GM21447 (cell line): ENCODE results near the gene MMS19.
"Not testable (repeated sequence)": the region's sequence is repeated elsewhere in the genome, so short reads cannot be mapped to it uniquely, and the experiment has no call there.

Source experiments
- ATAC-seq: cut with Tn5 transposase; IDR thresholded peaks from one replicate; pipeline ENCODE4 v1.9.1; 2021; ENCODE audit not compliant: unreplicated experiment

The MMS19 gene

DNA sequence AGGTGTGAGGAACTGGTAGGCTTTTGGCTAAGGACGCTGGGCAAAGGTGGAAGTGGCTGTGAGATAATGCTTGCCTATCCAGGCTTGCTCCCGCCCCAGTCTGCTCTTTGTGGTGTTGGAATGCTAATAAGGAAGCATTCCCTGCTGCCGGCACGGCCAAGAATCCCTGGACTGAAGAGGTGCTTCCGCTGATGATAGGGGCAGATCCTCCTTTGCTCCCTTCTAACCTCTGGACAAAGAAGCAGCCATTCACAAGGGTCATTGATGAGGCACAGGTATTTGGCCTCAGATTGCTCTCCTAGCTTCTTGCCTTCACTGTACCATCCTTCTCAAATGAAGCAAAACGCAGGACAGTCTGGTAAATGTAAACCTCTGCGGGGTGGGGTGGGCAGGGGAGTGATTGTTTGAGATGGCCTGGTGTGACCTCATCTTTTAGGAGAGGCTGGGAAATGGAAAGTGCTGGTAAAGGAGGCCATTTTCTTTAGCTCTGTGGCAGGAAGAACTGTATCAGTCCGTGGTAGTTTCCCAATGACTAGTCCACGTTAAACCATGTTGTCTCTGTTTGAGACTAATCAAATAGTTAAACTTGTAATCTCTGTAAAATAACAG lies 70.5 kb downstream of the MMS19 start:
- no peak for ATAC-seq

- ATAC-seq = no peak
Measured at GRCh38 chr10:97426776-97427570, 71.2 kb downstream of the MMS19 start.

DNA sequence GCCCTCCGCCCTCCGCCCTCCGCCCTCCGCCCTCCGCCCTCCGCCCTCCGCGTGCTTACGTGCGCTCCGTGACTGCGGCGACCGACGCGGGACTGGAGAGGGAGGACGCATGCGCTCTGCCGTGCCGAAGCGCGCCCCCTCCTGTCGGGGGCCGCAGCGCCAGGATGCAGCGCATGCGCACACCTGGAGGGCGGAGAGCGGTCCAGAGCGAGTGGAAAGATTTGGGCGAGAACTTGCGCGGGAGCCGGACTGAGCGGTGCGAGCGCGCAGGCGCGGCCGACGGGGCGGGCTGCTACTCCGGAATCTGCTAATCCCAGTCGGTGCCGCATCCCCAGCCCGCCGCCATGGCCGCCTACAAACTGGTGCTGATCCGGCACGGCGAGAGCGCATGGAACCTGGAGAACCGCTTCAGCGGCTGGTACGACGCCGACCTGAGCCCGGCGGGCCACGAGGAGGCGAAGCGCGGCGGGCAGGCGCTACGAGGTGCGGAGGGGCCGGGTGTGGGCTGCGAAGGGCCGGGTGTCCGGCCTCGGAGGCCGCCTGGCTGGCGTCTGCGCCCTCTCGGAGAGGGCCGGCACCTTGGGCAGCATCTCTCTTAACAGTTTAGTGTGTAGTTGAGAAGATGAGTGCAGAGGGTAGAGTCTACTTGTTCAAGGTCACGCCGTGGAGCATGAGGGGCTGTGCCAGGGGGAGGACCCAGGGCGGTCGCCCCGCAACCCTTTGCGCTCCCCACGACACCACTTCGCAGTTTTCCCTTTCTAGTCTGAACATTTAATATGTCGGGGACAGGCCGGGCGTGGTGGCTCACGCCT lies 72.1 kb downstream of the MMS19 start, which contains the start of gene PGAM1:
TSS of gene PGAM1 (plus strand) at position 228 of the 812 bp plus-strand sequence. CDS start at position 345, 117 bp downstream.
- ATAC-seq = peak; percentile 75

GRCh38 chr10:97423757-97424098 lies 74.5 kb downstream of the MMS19 start:
- ATAC-seq = not testable (repeated sequence)

DNA sequence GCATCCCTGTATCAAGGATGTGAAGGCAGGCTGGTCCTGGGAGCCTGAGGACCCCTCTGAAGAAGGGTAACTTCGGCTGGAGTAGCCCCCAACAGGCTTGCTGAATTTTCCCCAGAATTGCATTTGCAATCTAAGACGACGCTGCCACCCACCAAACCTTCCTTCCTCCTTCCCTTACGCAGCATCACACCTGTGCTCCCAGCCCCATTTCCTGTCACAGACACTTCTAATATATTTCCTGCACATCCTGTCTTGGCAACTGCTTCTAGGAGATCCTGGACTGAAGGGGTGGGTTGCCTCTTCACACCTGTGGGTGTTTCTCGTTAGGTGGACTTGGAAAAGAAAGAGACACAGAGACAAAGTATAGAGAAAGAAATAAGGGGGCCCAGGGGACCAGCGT lies 81.7 kb downstream of the MMS19 start:
- ATAC-seq = no peak

DNA sequence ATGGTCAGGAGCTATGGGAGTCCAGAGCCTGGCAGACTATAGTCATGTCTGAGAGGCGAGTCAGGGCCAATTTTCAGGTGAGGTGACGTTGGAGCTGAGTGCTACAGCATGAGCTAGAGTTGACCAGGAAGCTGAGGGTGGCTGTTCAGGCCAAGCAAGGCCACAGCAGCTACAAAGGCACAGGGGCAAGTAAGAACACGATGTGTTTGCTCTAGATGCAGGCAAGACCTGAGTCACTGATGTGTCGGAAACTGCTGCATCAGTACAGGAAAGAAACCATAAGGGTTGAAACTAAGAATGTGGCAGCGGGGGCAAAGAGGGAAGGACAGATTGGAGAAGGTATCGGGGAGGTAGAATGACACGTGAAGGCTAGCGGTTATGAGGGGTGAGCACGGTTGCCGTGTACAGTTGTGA lies 85.3 kb downstream of the MMS19 start:
- no peak for ATAC-seq

GRCh38 chr10:97411406-97411805 lies 86.8 kb downstream of the MMS19 start:
- no peak for ATAC-seq

- ATAC-seq = no peak
Measured at GRCh38 chr10:97408496-97408992, 89.7 kb downstream of the MMS19 start.
